Stomach (tissue), 4 donors: ENCODE results near the gene TET2.

ENCODE experiments used
- EP300 ChIP-seq: sonication (generic); formaldehyde crosslinking; IDR thresholded peaks from one replicate; pipeline ENCODE4 v1.6.1; 2017; ENCODE audit warnings: antibody characterized with exemption
- TF ChIP-seq, protein P1 (sequence below), 7 experiments: fragments of 450-650 bp in 4 of 7; fragments of 200-600 bp in 3 of 7; sonication (generic) in 3 of 7; IDR thresholded peaks; one replicate each; pipeline ENCODE4 v1.5.1; 2016 to 2019; ENCODE audit warnings: antibody characterized with exemption in 7 of 7, control low read depth in 2 of 7, mild to moderate bottlenecking in 1 of 7

DNA sequence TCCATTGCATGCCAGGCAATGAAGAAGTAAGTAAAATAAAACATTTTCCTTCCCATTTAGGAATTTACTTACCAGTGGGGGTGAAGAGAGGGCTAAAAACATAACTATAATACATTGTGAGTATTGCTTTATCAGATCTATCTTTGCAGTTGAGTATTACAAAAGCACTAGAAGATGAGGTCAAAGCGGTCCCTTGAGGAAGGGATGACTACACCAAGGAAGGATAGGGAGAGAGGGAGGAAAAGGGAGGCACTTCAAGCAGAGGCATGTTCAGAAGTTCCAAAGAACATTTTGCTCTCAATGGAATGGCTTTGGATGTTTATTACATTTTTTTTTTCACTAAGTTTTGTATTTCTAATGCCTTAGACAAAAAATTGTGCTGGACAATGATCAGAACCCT lies 127.8 kb downstream of the TET2 start:
- TF ChIP-seq, protein P1, sequence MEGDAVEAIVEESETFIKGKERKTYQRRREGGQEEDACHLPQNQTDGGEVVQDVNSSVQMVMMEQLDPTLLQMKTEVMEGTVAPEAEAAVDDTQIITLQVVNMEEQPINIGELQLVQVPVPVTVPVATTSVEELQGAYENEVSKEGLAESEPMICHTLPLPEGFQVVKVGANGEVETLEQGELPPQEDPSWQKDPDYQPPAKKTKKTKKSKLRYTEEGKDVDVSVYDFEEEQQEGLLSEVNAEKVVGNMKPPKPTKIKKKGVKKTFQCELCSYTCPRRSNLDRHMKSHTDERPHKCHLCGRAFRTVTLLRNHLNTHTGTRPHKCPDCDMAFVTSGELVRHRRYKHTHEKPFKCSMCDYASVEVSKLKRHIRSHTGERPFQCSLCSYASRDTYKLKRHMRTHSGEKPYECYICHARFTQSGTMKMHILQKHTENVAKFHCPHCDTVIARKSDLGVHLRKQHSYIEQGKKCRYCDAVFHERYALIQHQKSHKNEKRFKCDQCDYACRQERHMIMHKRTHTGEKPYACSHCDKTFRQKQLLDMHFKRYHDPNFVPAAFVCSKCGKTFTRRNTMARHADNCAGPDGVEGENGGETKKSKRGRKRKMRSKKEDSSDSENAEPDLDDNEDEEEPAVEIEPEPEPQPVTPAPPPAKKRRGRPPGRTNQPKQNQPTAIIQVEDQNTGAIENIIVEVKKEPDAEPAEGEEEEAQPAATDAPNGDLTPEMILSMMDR (IDR thresholded peaks at IDR 0.05), result no peak
- TF ChIP-seq EP300, result no peak
